Sigmoid colon (tissue), 4 donors: Measurements from ENCODE around the gene ENOX2.

ENCODE experiments used
- CTCF ChIP-seq, 4 experiments: fragments of 450-650 bp in 3 of 4; fragments of 200-600 bp in 1 of 4; IDR thresholded peaks; one replicate each; pipeline ENCODE4 v1.5.1; 2016 to 2019; ENCODE audit warnings: antibody characterized with exemption in 4 of 4, mild to moderate bottlenecking in 3 of 4, moderate library complexity in 2 of 4
- POLR2AphosphoS5 ChIP-seq, 4 donors: sonication (generic); formaldehyde crosslinking; IDR thresholded peaks; one replicate each; pipeline ENCODE4 v1.6.1; 2017; ENCODE audit warnings: antibody characterized with exemption in 4 of 4

DNA sequence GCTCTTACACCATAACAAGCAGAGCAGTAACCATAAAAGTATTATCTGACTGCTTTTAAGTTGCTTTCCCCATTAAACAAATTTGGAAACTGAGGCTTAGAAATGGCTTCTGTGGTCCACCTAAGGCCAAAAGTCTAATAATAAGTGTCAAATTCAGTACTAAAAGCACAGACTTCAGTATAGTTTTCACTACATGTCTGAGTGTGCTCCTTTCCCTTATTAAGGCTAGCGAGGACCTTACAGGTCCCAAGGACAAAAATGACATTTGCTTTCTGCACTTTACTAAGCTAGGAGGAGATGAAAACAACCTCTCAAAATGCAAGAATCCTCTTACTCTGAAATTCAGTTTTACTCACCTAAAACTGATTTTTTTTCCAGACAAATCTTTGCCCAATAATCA, 127.2 kb downstream of the ENOX2 start:
- TF ChIP-seq CTCF (IDR thresholded peaks at IDR 0.05) (no peak), POLR2AphosphoS5 (IDR thresholded peaks at IDR 0.05) (no peak)
